T-cell (primary cell): Measurements from ENCODE around the gene NSUN7. TPM values are rescaled to one million over a fixed set of nuclear protein-coding genes. Genes with fewer than 3 reads are reported as not detected.
A peak's percentile ranks its signal among the peaks of the same experiment; 100 is the strongest.

Experiments
- ATAC-seq, 4 experiments: fragments of 200-7000 bp in 3 of 4; fragments of 150-1000 bp in 1 of 4; cut with Tn5 transposase; replicated peaks in 1 of 4; 1 replicate in 3 of 4; 2 replicates in 1 of 4; pipeline ENCODE4 v1.10.0; 2021; ENCODE audit warnings: moderate library complexity in 3 of 4, mild to moderate bottlenecking in 2 of 4, moderate number of reproducible peaks in 1 of 4
- CTCF ChIA-PET, 2 donors: fragments of 300-600 bp; sonication (Branson Sonifier 250); formaldehyde crosslinking; loops; one replicate each; lab custom pipeline; 2022; ENCODE audit warnings: antibody characterized with exemption in 2 of 2; lab: Charles Lee
- POLR2A ChIA-PET, 2 donors: fragments of 300-600 bp; sonication (Branson Sonifier 250); formaldehyde crosslinking; loops; one replicate each; lab custom pipeline; 2022; ENCODE audit warnings: antibody characterized with exemption in 2 of 2; lab: Charles Lee
- DNase-seq, 35 experiments: peaks; one replicate each; pipeline versions ENCODE4 v3.0.0 to v3.0.0-alpha.2; 2013 to 2023
- H3K27ac ChIP-seq: one replicate; pipeline ENCODE4 v1.5.1; 2013; ENCODE audit warnings: low read length
- H3K27me3 ChIP-seq, 2 experiments: replicated peaks in 1 of 2; 1 replicate in 1 of 2; 2 replicates in 1 of 2; pipeline versions ENCODE4 v1.6.1 to v1.7.0; 2013; ENCODE audit warnings: low read length in 1 of 2, mixed read lengths in 1 of 2; ENCODE audit not compliant: control insufficient read depth in 2 of 2, insufficient read depth in 2 of 2; ENCODE audit errors: extremely low read depth in 1 of 2
- H3K36me3 ChIP-seq, 2 donors: 1 replicate in 1 of 2; 2 replicates in 1 of 2; pipeline versions ENCODE4 v1.6.1 to v1.7.0; 2013; ENCODE audit warnings: low read length in 1 of 2; ENCODE audit not compliant: control insufficient read depth in 2 of 2, insufficient read depth in 1 of 2; ENCODE audit errors: extremely low read depth in 1 of 2
- H3K4me1 ChIP-seq, 2 experiments: 1 replicate in 1 of 2; 2 replicates in 1 of 2; pipeline versions ENCODE4 v1.6.1 to v1.7.0; 2013; ENCODE audit warnings: low read length in 2 of 2, mixed read lengths in 1 of 2; ENCODE audit not compliant: insufficient read depth in 2 of 2, control insufficient read depth in 1 of 2; ENCODE audit errors: extremely low read depth in 1 of 2
- H3K4me3 ChIP-seq, 2 donors: 1 replicate in 1 of 2; 2 replicates in 1 of 2; pipeline versions ENCODE4 v1.5.1 to v1.7.0; 2013; ENCODE audit warnings: mild to moderate bottlenecking in 2 of 2, low read length in 1 of 2, moderate library complexity in 1 of 2; ENCODE audit not compliant: control insufficient read depth in 1 of 2; ENCODE audit errors: extremely low read depth in 1 of 2
- H3K9me3 ChIP-seq: 2 replicates; pipeline ENCODE4 v1.7.0; 2013
- H3K27ac Mint-ChIP-seq, 2 donors: one replicate each; pipeline ENCODE4 v1.8.0; 2020 to 2021; ENCODE audit warnings: mild to moderate bottlenecking in 2 of 2, mixed read lengths in 2 of 2
- H3K27me3 Mint-ChIP-seq, 2 donors: one replicate each; pipeline ENCODE4 v1.8.0; 2021 to 2022; ENCODE audit warnings: mixed read lengths in 2 of 2
- H3K36me3 Mint-ChIP-seq: one replicate; pipeline ENCODE4 v1.8.0; 2021; ENCODE audit warnings: mixed read lengths
- H3K4me1 Mint-ChIP-seq, 3 donors: one replicate each; pipeline ENCODE4 v1.8.0; 2020 to 2022; ENCODE audit warnings: mixed read lengths in 3 of 3, mild to moderate bottlenecking in 1 of 3
- H3K4me3 Mint-ChIP-seq, 3 donors: one replicate each; pipeline ENCODE4 v1.8.0; 2020 to 2022; ENCODE audit warnings: mild to moderate bottlenecking in 3 of 3, mixed read lengths in 3 of 3, moderate library complexity in 3 of 3
- H3K9me3 Mint-ChIP-seq, 3 donors: one replicate each; pipeline ENCODE4 v1.8.0; 2020 to 2022; ENCODE audit warnings: mixed read lengths in 3 of 3
- WGBS: methylation state at CpG from one replicate; pipeline ENCODE4 v1.1.5; 2013; ENCODE audit warnings: missing lambda C conversion rate; ENCODE audit not compliant: insufficient coverage; 5-methylcytosine and 5-hydroxymethylcytosine counted together
- total RNA-seq, 35 experiments: library from RNA in 6 of 35; stranded (reverse) in 6 of 35; fragments of 120-200 nt in 1 of 35; gene quantifications; one replicate each; pipeline versions ENCODE4 v1.2.1 to v1.2.4 and lab custom pipeline; 2013 to 2026

Gene NSUN7, protein sequence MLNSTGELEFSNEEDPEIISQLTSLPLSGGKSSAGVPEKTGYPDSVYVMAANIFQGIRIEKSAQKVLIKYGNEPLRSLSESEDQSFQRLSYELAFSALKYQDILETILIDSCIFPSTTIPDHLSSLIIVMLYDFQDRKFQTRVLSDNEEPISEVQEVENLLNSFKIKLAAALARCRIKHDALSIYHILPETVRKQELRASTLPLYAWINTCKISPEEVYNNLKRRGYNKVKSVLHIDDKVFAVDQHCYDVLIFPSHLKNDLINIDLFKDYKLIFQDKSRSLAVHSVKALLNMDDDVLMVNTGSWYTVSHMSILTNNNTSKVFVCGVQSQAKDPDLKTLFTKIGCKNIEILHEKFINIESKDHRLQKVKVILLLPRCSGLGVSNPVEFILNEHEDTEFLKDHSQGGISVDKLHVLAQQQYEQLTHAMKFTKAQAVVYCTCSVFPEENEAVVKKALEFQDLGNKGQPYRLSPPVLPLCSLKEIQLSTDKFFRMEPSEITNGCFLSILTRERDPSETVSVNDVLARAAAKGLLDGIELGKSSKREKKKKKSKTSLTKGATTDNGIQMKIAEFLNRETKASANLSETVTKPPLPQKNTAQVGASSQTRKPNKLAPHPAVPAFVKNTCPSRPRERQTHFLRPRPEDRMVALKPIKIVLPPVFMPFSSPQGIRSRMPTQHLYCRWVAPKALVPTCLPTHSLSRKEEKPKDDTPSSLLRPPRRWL
- total RNA-seq = 1 to 10 TPM in 1 of 5 donors, under 1 TPM in 4; 0.28 to 1.0 (median 0.54) TPM
- 0.09 TPM for total RNA-seq (2013)
- 0 to 1.1 (median 0.32) reads per million in 29 experiments for total RNA-seq (lab: John Stamatoyannopoulos, UW)

DNA sequence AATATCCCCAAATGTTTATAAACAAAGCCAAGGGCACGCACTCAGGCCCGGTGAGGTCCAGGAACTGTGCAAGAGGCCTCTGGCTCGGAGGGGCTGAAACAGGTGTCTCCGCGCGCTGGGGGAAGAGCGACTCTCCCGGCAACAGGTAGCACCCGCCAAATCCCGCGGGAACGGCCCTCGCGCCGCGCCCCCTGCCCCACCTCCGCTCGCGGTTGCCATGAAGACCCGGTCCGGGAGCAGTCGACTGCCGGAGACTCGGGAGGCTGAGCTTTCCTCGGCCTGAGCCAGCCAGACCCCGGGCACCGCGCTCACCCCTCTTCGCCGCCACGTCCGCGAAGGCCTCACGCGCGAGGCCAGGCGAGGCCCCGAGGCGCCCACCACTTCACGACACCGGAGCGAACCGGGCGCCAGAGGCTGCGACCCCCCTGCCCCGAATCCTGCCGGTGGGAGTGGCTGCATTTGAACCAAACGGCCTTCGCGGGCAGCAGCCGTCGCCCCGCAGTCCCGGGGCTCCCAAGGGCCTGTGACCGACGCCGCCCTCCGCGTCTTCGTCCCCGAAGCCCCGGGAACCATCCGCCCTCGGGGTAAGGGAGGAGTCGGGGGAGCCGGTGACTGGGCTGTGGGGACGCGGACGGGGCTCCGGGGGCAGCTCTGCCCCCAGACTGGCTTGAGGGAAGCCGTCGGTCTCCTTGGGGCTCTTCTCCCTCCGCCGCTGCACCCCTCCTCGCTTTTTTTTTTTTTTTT lies at the start of gene NSUN7:
TSS of gene NSUN7 (plus strand) at position 239 of the 744 bp plus-strand sequence. CDS start 739 bp downstream, outside the sequence.
- peak within 1 kb of the TSS; percentile 38 to 57 for H3K4me3 ChIP-seq
- ATAC-seq = peak; percentile 57 to 77 (median 60)
- Mint-ChIP-seq H3K27me3 (peaks cover 24 to 38% of the 10 kb centered on the region in 2 donors), H3K36me3 (no peaks in the 10 kb centered on the region), H3K4me1 (peaks cover 5 to 11% (median 5%) of the 10 kb centered on the region in 3 donors), H3K9me3 (peaks cover 0 to 3% (median 0%) of the 10 kb centered on the region in 3 donors), H3K27ac (no peak within 1 kb of the TSS), H3K4me3 (peak within 1 kb of the TSS; percentile 55 to 78 (median 62))
- H3K36me3 ChIP-seq = no peaks in the 10 kb centered on the region
- peaks cover 0 to 13% of the 10 kb centered on the region in 2 experiments for H3K4me1 ChIP-seq
- peak in 28 of 35 experiments; percentile 1 to 40 (median 13) for DNase-seq
- POLR2A ChIA-PET = no interaction called here
- CTCF ChIA-PET = interaction anchor here in 1 of 2 donors (0.7 kb wide), 1 partner anchor 20 kb away, joined by 3 read pairs; no protein-coding TSS in a partner anchor
- H3K9me3 ChIP-seq = no peaks in the 10 kb centered on the region
- WGBS = 3% methylated on average over 75 of the region's 75 CpGs
- no peak within 1 kb of the TSS for H3K27ac ChIP-seq
- H3K27me3 ChIP-seq = peaks cover 0 to 28% of the 10 kb centered on the region in 2 experiments

DNA sequence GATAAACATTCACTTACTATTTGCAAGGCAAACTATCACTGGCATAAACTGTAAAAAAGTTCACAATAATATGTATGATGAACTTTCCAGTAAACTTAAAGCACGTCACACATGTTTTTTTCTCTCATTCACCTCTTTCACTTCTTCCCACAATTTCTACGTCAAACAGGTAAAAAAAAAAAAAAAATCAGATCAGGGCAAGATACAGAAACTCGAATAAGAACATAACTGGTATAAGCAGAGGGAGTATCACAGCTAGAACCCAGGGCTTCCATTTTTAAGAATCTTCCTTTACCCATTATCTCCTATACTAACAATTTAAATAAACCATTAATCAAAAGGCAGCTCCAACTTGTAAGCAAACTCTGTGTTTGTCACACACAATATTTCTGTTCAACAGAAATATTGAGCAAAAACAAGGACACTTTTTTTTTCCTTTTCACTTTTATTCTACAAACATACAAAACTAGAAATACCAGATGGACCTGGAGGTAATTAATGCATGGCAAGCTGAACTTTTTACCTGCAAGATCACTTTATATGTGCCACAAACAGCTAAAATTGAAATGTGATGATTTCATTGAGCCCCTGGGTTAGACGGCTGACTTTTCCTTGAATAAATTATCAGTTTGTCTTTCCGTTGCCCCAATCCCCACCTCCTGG lies 47.5 kb upstream of the NSUN7 start:
- no peaks in the 10 kb centered on the region for H3K27me3 Mint-ChIP-seq
- peaks cover 0 to 13% (median 12%) of the 10 kb centered on the region in 3 donors for H3K4me1 Mint-ChIP-seq
- H3K27ac Mint-ChIP-seq = peak overlapping the region; percentile 3
- H3K27me3 ChIP-seq = peaks cover 0 to 2% of the 10 kb centered on the region in 2 experiments
- H3K9me3 ChIP-seq = no peaks in the 10 kb centered on the region
- H3K4me3 Mint-ChIP-seq = no peak overlapping the region
- CTCF ChIA-PET = no interaction called here
- H3K36me3 ChIP-seq = no peaks in the 10 kb centered on the region
- ATAC-seq (no peak), DNase-seq (no peak)
- H3K27ac ChIP-seq = no peak overlapping the region
- H3K4me3 ChIP-seq = no peak overlapping the region
- 51% methylated on average over 2 of the region's 5 CpGs for WGBS
- POLR2A ChIA-PET = interaction anchor here in 1 of 2 donors (0.5 kb wide), 1 partner anchor 19 kb away, joined by 8 read pairs; no protein-coding TSS in a partner anchor
- no peaks in the 10 kb centered on the region for H3K9me3 Mint-ChIP-seq
- H3K36me3 Mint-ChIP-seq = no peaks in the 10 kb centered on the region
- H3K4me1 ChIP-seq = no peaks in the 10 kb centered on the region

DNA sequence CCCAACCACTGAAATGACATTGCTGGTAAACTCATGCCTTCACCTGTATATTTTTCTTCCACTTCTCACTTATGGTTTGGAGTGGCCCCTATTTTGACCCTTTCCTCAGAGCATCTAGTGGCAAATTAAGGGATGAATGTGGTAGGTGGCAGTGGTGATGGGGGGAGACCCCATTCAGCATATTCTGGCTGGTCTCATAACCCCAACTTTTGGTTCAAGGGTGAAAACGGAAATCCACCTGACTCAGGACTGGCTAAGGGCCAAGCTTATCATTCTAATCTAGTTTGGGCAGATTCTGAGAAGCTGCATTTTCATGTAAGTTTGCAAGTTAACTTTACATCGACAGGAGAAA lies 47.0 kb upstream of the NSUN7 start:
- peaks cover 0 to under 1% of the 10 kb centered on the region in 2 donors for H3K27me3 Mint-ChIP-seq
- ATAC-seq = no peak
- no peak overlapping the region for H3K4me3 Mint-ChIP-seq
- no peaks in the 10 kb centered on the region for H3K9me3 Mint-ChIP-seq
- Histone ChIP-seq H3K36me3 (no peaks in the 10 kb centered on the region), H3K27me3 (peaks cover 0 to 2% of the 10 kb centered on the region in 2 experiments), H3K4me1 (no peaks in the 10 kb centered on the region), H3K27ac (no peak overlapping the region), H3K9me3 (no peaks in the 10 kb centered on the region), H3K4me3 (no peak overlapping the region)
- WGBS = 0% methylated on average over 1 of the region's 2 CpGs
- ChIA-PET CTCF (interaction anchor here in 1 of 2 donors (0.6 kb wide), 1 partner anchor 1180 kb away, joined by 6 read pairs; no protein-coding TSS in a partner anchor), POLR2A (no interaction called here)
- DNase-seq = no peak
- H3K27ac Mint-ChIP-seq = peak overlapping the region; percentile 3 to 17
- H3K36me3 Mint-ChIP-seq = no peaks in the 10 kb centered on the region
- H3K4me1 Mint-ChIP-seq = peaks cover 0 to 13% (median 12%) of the 10 kb centered on the region in 3 donors

DNA sequence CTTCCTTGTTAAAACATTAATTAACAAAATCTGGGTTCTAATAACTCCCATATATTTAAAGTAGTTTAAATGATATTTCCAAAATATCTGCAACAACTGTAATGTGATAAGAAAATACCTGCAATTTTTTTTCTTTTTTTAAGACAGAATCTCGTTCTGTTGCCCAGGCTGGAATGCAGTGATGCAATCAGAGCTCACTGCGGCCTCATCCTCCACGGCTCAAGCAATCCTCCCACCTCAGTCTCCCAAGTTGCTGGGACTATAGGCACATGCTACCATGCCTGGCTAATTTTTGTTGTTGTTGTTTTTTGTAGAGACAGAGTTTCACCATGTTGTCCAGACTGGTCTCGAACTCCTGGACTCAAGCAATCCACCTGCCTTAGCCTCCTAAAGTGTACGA lies 45.7 kb upstream of the NSUN7 start:
- no peak overlapping the region for H3K27ac ChIP-seq
- Mint-ChIP-seq H3K36me3 (no peaks in the 10 kb centered on the region), H3K27ac (no peak overlapping the region), H3K4me3 (no peak overlapping the region), H3K4me1 (peaks cover 0 to 13% (median 12%) of the 10 kb centered on the region in 3 donors), H3K27me3 (peaks cover 0 to 3% of the 10 kb centered on the region in 2 donors), H3K9me3 (no peaks in the 10 kb centered on the region)
- no peak overlapping the region for H3K4me3 ChIP-seq
- ChIA-PET CTCF (no interaction called here), POLR2A (no interaction called here)
- DNase-seq (no peak), ATAC-seq (no peak)
- no peaks in the 10 kb centered on the region for H3K4me1 ChIP-seq
- H3K36me3 ChIP-seq = no peaks in the 10 kb centered on the region
- no peaks in the 10 kb centered on the region for H3K9me3 ChIP-seq
- 93% methylated on average over 2 of the region's 5 CpGs for WGBS
- peaks cover 0 to 2% of the 10 kb centered on the region in 2 experiments for H3K27me3 ChIP-seq

DNA sequence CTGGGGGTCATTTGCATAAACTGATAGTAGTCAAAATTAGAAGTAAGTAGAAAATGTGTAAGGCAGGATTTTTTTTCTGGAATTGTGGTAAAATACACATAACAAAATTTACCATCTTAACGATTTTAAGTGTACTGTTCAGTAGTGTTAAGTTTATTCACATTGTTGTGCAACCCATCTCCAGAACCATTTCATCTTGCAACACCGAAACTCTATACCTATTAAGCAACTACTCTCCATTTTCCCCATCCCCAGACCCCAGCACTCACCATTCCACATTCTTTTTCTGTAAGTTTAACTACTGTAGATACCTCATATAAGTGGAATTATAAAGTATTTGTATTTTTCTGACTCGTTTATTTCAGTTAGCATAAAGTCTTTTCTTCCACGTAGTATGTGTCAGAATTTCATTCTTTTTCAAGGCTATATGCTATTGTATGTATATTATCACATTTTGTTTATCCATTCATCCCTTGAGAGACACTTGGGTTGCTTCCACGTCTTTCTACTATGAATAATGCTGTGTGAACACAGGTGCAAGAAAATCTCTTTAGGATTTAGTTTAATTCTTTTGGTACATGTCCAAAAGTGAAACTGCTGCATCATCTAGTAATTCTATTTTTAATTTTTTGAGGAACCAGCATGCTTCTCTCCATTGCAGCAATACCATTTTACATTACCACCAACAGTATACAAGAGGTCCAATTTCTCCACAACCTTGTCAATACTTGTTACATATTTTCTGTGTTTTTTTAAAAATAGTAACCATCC lies 39.1 kb upstream of the NSUN7 start:
- H3K4me1 ChIP-seq = no peaks in the 10 kb centered on the region
- Mint-ChIP-seq H3K4me3 (no peak overlapping the region), H3K27ac (no peak overlapping the region), H3K27me3 (peaks cover 4 to 10% of the 10 kb centered on the region in 2 donors), H3K9me3 (no peaks in the 10 kb centered on the region), H3K36me3 (no peaks in the 10 kb centered on the region), H3K4me1 (no peaks in the 10 kb centered on the region)
- no peak for ATAC-seq
- WGBS = no CpG with 5 or more reads among the region's 5 CpGs
- no peak overlapping the region for H3K4me3 ChIP-seq
- no peaks in the 10 kb centered on the region for H3K36me3 ChIP-seq
- no peaks in the 10 kb centered on the region for H3K9me3 ChIP-seq
- POLR2A ChIA-PET = interaction anchor here in 1 of 2 donors (0.7 kb wide), 1 partner anchor 7 kb away, joined by 5 read pairs; no protein-coding TSS in a partner anchor
- H3K27ac ChIP-seq = no peak overlapping the region
- H3K27me3 ChIP-seq = peaks cover 0 to 8% of the 10 kb centered on the region in 2 experiments
- CTCF ChIA-PET = no interaction called here
- DNase-seq = no peak
